ENCODE data around the gene MVP.
A peak's percentile ranks its signal among the peaks of the same experiment; 100 is the strongest.

The MVP gene

DNA sequence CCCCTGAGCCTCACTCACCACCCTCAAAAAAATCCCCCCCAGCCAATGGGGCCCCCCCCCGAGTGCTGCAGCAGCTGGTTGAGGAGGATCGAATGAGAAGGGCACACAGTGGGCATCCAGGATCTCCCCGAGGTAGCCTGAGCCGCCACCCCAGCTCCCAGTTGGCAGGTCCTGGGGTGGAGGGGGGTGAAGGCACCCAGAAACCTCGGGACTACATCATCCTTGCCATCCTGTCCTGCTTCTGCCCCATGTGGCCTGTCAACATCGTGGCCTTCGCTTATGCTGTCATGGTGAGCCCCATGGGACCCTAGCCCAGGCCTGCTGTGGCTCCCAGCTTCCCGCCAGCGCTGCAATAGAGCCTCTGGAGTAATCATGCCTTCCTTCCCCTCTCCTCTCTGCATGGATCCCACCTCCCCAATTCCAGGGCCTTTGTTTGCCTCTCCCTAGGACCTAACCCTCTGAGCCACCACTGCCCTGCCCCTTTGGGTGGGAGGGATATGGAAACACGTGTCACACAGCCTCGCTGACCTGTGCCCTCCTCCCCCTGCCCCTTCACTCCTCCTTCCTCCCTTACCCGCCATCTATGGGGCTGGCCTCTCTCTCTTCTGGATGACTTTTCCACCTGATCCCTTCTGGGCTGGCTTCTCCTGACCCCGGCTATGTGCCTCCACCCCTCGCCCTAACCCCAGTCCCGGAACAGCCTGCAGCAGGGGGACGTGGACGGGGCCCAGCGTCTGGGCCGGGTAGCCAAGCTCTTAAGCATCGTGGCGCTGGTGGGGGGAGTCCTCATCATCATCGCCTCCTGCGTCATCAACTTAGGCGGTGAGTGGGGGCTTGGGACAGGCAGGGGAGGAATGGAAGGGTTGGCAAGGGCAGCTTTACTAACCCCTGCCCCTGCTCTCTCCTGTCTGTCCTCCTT, 6.4 kb upstream of the MVP start:
- H3K36me3 ChIP-seq = peaks cover 7 to 30% (median 8%) of the 10 kb centered on the region in 3 donors
- H3K9me3 ChIP-seq = no peaks in the 10 kb centered on the region
- intact Hi-C loops (cut with DNase I; ENCODE audit: low total_unique reads) = loop anchor here (10.0 kb wide), 1 partner anchor 181 kb away; the partner anchor contains the start of genes HIRIP3 and INO80E
- H3K4me1 ChIP-seq = peaks cover 11 to 70% (median 60%) of the 10 kb centered on the region in 4 donors
- no peaks in the 10 kb centered on the region for H3K27me3 ChIP-seq
- DNase-seq = no peak
- TF ChIP-seq, protein P1, sequence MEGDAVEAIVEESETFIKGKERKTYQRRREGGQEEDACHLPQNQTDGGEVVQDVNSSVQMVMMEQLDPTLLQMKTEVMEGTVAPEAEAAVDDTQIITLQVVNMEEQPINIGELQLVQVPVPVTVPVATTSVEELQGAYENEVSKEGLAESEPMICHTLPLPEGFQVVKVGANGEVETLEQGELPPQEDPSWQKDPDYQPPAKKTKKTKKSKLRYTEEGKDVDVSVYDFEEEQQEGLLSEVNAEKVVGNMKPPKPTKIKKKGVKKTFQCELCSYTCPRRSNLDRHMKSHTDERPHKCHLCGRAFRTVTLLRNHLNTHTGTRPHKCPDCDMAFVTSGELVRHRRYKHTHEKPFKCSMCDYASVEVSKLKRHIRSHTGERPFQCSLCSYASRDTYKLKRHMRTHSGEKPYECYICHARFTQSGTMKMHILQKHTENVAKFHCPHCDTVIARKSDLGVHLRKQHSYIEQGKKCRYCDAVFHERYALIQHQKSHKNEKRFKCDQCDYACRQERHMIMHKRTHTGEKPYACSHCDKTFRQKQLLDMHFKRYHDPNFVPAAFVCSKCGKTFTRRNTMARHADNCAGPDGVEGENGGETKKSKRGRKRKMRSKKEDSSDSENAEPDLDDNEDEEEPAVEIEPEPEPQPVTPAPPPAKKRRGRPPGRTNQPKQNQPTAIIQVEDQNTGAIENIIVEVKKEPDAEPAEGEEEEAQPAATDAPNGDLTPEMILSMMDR (IDR thresholded peaks at IDR 0.05) = no peak
- H3K27ac ChIP-seq = peak overlapping the region; percentile 90 to 97
- H3K4me3 ChIP-seq = peak overlapping the region; percentile 79 to 86

DNA sequence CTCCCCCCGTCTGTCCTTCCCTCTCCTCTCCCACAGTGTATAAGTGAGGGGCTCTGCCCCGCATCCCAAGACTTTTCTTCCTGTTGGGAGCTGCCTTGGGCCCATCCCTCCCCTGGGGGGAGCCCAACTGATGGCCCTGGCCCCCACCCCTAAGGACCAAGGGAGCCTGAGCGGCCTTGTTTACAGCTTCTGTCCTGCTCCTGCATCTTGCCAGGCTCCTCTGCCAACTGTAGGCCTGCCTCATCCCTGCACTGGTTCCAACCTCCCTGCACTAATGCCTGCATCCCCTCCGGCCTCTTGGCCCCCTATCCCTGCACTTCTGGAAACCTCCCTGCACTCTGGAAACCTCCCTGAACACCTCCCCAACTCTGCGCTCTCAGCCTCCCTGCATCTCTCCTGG, 5.7 kb upstream of the MVP start:
- Histone ChIP-seq H3K4me3 (peak overlapping the region; percentile 63 to 79), H3K9me3 (no peaks in the 10 kb centered on the region), H3K36me3 (peaks cover 4 to 28% (median 8%) of the 10 kb centered on the region in 3 donors), H3K27ac (peak overlapping the region; percentile 90 to 97), H3K4me1 (peaks cover 8 to 70% (median 56%) of the 10 kb centered on the region in 4 donors), H3K27me3 (no peaks in the 10 kb centered on the region)
- TF ChIP-seq, protein P1 (IDR thresholded peaks at IDR 0.05) = no peak
- no peak for DNase-seq
- intact Hi-C loops (cut with DNase I; ENCODE audit: low total_unique reads) = loop anchor here (10.0 kb wide), 1 partner anchor 180 kb away; the partner anchor contains the start of genes HIRIP3 and INO80E

DNA sequence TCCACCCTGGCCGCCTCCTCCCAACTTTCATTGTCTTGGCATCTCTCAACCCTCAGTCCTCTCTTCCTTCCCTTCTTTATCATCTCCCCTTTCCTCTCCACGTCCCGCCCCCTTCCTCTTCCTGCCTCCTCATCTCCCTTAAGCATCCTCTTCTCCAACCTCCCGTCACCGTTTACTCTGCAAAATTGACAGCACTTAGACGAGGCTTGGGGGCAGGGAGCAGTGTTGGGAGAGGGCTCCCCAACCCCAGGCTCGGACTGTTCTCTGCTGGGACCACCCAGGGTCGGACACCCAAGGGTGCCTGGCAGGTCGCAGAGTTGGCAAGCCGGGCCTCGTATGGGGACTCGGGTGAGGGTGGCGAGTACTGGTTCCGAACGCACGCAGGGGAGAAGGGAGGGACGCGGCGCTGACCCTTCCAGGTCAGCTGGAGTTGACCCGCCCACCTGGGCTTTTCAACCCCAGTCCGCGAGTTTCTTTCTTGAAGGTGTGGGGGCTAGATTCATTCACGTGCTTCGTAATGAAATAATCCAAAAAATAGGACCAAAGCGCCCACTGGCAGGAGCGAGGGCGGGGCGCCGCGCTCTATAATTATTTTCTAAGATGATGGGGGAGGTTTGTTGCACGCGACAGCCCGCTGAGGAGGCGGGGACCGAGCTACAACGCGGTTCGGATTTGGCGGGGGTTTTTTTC, 5.1 kb upstream of the MVP start:
- Histone ChIP-seq H3K27me3 (no peaks in the 10 kb centered on the region), H3K36me3 (peaks cover 5 to 24% (median 9%) of the 10 kb centered on the region in 3 donors), H3K9me3 (no peaks in the 10 kb centered on the region), H3K27ac (peak overlapping the region; percentile 90 to 97), H3K4me1 (peaks cover 8 to 70% (median 55%) of the 10 kb centered on the region in 4 donors), H3K4me3 (peak overlapping the region; percentile 63 to 79)
- peak in 1 of 2 donors; percentile 83 for DNase-seq
- TF ChIP-seq, protein P1 (IDR thresholded peaks at IDR 0.05) = no peak
- intact Hi-C loops (cut with DNase I; ENCODE audit: low total_unique reads) = loop anchor here (10.0 kb wide), 1 partner anchor 180 kb away; the partner anchor contains the start of genes HIRIP3 and INO80E

DNA sequence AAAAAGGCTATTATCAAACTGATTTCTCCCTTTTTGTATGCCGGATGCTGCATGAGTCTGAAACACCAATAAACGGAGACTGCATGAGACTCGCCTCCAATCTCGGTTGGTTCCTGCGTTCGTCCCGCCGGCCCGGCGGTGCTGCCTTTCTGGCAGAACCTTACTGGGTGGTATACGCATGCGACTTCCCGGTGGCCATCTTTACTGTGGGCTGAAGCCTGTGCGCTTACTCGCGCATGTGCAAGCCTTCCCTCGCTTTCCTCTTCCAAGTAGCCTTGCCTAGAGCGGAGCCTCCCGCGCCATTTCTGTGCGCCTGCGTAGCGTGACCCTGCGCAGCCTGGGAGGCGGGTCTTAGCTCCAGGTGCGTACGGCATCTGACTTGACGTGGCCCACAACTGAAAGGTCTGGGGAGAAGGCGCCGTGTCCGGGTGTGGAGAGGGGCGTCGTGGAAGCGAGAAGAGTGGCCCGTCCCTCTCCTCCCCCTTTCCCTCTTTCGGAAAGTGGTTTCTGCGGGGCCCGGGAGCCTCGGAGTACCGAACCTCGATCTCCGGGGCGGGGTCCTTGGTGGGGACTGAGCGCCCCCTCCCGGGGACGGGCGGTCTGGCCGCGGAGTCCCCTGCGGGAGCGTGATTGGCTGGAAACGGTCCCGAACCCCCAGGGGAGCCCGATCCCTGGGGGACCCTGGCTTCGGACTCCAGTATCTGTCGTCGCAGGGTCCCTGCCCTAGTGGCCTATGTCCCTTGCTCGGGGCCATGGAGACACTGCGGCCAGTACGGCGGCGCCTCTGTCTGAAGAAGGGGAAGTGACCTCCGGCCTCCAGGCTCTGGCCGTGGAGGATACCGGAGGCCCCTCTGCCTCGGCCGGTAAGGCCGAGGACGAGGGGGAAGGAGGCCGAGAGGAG, 4.2 kb upstream of the MVP start, which contains the start of gene PAGR1:
PAGR1 (plus strand) TSS at position 360 of the 901 bp plus-strand sequence; CDS start at position 734, 374 bp downstream.
- peak; percentile 98 to 99 for DNase-seq
- Histone ChIP-seq H3K9me3 (no peaks in the 10 kb centered on the region), H3K27me3 (no peaks in the 10 kb centered on the region), H3K36me3 (peaks cover 5 to 22% (median 9%) of the 10 kb centered on the region in 3 donors), H3K27ac (peak within 1 kb of the TSS; percentile 90 to 97), H3K4me1 (peaks cover 2 to 64% (median 49%) of the 10 kb centered on the region in 4 donors), H3K4me3 (peak within 1 kb of the TSS; percentile 63 to 79)
- TF ChIP-seq, protein P1 (IDR thresholded peaks at IDR 0.05) = peak; percentile 84 to 92
- intact Hi-C loops (cut with DNase I; ENCODE audit: low total_unique reads) = loop anchor here (10.0 kb wide), 1 partner anchor 179 kb away; the partner anchor contains the start of genes HIRIP3 and INO80E
